NCI-H446 (cell line): Measurements from ENCODE around the gene RGS6.

Experiments used
- DNase-seq, 2 experiments: peaks; one replicate each; lab custom pipeline; 2025; lab: John Stamatoyannopoulos, UW

Gene RGS6

DNA sequence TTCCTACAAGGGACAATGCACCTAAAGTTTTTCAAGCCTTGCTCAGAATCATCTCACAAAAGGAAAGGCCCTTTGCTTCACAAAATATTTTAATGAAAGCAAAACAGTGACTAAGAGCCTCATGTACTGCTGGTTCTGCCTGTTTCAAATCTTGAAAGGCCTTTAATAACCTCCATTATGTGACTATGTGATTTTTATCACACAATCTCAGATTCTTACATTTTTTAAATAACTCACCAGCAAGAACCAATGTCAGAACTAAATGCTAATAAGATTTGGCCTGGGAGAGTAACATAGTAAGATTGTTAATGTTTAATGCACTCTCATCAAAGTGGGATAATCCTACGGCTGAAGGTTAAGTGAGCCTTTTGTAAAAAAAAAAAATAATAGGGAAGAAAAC, 378.9 kb downstream of the RGS6 start:
- no peak for DNase-seq

DNA sequence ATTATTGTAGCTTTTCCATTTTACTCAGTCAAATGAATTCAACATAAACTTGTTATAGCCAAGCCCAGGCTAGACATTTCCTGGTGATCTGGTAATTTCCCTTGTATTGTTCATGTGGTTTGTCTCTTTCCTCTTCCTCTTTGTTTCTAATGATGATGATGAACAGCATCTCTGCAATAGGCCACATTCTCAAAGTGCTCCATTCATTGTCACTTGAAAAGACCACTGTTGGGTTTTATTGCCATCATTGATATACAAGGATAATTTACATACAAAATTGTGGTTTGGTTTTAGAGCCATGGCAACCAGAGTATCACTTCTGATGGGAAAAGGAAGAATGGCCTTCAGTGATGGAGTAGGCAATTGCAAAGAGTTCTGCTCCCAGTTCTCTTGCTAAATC, 379.3 kb downstream of the RGS6 start:
- no peak for DNase-seq

DNA sequence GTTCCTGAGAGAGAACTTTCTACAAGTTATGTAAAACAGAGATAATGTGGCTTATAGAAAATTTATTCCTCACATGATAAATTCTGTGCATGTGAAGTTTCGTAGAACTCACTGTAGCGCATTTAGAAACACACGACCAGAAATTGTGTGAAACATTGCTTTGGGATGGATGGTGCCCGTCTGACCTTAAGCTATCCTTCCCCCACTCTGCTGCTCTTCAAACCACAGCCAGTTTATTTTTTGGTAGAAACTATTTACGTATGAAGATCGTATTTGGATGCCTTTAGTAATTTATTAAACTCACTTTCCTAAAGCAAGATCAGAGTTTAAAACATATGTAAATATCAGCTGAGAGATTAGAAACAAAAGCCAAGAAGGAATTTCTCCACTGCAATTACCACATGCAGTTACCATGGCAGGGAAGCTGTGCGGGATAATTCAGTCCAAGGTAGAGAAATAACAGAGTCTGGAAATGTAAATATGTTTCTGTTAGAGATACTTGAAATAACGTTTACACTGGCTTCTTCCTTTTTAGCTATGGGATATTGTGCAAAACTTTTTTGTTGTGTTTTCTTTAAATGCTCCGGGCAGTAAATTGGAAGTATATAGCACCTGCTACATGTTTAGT, 382.7 kb downstream of the RGS6 start:
- no peak for DNase-seq

DNA sequence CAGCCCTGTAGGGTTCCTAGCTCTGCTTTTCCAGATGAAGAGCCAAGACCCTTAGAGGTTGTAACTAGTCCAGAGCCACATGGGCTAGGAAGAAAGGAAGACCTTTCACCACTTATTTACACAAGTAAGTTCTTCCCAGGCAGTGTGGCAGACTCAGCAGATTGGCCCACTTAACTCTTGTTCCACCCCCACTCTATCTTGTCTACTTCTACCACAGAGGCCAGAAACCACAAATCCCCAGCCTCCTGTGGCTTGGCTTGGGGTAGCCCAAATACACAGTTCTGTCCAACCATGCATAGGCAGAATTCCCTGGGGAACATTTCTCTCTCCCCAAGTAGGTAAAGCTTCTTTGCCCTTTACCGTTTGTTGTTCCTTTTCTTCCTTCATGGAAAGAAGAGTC, 383.5 kb downstream of the RGS6 start:
- no peak for DNase-seq

DNA sequence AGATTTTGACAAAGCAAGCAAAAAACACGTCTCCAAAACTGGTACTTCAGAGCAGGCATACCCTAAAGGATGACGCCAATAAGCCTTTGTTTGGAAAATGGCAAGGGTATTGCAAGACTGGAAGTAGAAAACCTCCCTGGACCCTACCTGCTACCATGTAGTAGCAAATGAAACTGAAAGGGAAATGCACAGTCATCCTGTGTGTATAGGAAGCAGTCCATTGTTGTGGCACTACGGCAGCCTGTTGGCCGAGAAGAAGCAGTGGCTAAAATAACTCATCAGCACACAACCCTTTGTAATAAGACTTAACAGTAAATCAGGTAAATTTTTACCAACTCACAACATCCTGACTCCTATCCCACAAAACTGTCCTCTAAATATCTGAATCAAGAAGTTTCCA, 386.4 kb downstream of the RGS6 start:
- DNase-seq = no peak

DNA sequence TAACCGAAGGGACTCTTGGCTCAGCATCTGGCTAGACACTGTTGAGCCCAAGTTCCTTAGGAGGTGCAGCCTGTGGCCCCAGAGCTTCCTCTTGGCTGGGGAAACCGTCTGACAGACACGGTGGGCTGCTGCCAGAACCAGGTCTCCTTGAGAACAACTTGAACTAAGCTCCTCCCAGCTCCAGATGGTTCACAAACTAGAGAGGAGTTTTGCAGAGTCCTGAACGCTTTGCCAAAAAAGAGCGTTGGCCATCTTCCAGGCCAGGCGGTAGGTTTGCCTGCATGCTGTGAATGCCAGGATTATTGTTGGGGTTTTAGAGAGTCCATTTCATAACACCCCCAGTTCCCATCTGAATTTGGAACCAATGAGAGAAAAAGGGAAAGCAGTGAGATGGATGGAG, 399.8 kb downstream of the RGS6 start:
- peak; percentile 51 to 71 for DNase-seq

DNA sequence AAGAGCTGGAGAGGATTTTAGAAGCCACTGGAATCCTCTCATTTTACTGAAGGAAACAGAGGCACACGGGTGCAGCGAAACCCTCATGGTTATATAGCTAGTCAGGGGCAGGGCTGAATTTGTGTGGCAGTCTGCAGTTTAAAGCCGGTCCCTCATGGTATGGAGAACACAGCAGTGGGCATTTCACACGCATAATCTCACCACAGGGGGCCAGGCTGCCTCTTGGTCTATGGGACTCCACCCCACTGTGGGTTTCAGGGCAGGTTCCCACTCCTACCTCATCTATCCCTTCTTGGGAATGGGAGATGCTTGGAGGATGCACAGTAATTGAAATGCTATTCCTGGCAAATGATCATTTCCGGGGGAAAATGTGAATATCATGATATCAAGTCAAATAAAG, 400.6 kb downstream of the RGS6 start:
- no peak for DNase-seq

DNA sequence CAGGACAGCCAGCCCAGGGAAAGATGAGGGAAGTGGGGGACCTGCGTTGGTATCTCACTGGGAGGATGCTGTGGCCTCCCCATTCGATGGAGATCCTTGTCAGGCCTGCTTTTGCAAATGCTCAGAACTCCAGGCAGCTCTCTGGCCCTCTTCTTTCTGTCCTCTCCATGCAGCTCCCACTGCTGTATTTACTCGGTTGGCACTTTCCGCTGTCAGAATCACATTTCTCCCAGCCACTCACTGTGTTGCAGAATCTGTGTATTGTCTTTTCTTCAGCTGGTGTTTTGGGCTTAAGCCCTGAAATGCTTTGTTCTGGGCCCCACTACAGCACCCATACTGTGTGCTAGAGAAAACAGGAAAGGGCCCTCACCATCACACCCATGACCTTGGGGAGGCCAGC, 401.1 kb downstream of the RGS6 start:
- no peak for DNase-seq

DNA sequence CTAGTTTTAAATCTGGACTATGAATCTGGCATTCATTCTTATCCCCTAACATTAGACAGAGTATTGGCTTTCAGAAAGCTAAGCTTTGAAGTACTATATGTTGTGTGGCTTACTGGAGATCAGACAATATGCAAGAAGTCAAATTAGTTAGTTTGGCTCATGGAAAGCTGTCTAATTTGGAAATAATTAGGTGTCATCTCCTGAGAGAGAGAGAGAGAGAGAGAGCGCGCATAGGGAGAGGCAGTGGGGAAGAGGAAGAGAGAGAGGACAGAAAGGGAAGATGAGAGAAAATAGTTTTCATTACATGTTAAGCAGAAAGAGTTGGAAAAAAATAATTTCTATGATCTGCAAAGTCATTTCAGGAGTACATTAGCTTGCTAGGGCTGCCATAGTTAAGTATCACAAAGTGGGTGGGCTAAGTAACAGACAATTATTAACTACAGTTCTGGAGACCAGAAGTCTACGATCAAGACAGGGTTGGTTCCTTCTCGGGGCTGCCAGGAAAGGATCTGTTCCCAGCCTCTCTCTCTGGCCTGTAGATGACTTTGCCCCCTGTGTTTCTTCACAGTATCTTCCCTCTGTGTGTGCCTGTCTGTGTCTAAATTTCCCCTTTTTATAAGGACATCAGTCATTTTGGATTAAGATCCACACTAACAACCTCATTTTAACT, 404.2 kb downstream of the RGS6 start:
- DNase-seq = no peak

DNA sequence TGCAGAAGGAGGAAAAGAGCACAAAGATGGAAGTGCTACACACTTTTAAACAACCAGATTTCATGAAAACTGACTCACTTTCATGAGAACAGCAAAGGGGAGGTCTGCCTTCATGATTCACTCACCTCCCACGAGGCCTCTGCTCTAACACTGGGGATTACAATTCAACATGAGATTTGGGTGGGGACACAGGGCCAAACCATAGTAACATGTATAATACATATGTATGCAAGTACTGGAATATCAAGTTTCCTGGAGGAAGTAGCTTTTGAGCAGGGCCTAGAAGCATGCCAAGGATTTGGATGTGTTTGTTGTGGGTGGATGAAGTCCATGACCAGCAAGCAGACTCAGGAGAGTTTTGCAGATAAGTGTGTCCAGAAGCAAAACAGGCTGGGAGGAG, 409.0 kb downstream of the RGS6 start:
- DNase-seq = no peak

DNA sequence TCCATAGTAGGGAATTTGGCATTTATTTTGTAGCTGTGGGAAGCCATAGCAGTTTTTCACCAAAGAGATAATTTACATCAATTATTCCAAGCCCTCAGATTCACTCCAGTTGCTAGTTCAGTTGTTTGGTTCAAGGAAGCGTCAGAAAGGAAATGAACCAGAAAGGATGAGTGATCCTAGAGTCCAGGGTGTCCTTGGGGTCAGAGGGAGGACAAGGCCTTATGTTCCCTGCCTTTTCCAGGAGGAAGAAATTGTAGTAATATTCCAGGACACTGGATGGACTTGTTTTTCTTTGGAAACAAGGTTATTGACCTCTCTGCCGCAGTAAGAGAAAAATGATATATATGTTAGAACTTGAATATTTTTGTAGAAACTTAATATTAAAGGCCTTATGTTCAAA, 409.5 kb downstream of the RGS6 start:
- no peak for DNase-seq

DNA sequence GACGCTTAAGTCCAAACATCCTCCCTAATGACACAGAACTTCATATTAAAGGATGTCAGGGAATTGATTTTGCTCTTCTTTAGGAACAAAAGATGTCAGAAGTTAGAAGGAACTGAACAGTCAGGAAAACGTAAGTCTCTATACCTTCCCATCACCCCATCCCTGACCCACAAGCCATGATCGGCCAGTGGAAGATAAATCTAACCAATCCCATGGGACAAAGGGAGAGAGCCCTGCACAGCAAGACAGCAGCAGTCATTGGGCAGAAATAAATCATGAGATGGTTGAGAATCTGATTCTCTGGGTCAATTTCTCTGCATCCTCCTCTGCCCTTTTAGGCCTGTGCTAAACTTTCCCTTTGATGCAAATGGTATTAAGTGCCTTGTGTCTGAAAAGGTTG, 414.9 kb downstream of the RGS6 start:
- DNase-seq = no peak

DNA sequence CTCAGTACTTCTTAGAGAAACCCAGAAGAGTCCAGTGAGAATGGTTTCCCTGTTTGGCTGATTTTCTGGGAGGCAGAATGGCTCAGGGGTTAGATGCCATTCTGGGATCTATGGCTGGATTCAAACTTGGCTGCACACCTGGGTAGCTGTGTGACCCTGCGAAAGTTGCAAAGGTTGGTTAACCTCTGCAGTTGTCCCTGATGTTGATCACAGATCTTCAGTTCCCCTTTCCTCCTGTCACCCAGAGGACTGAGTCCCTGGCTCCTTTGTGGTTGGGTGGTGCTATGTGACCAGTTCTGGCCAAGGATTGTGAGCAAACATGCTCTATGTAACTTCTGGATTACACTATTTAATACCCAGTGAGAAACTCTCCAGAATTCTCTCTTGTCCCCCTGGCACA, 418.0 kb downstream of the RGS6 start:
- no peak for DNase-seq

DNA sequence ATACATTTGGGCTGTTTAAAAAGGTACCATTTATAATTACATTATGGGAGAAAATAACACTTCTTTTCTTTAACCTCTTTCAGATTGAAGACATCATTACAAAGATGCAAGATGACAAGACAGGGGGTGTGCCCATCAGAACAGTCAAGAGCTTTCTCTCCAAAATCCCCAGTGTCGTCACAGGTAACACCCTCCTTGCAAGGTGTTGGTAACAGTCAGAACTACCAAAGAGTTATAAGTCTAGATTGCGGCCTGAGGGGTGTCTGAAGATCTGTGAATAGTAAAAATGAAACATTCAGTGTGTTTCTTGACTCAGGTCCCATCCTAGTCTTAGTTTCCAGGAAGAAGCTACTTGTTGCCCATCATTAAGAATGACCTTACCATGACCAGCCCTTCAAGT, 419.8 kb downstream of the RGS6 start:
- DNase-seq = no peak

DNA sequence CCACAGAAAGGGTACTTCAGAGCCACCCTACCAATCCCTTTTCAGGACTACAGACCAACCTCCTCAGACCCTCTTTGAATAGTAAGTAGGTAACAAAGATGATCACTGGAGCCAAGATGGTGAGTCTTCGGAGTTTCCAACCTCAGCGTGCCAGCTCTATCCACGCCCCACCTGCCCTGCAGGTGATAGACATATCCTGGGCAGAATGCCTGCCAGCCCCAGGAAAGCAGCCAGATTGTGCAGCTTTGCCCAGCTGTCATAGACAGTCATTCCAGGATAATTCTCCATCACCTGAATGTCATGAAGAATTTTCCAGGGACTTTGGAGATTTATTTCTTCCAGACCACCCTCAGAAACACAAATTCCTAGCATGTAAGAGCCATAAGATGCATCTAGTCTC, 434.4 kb downstream of the RGS6 start:
- no peak for DNase-seq

DNA sequence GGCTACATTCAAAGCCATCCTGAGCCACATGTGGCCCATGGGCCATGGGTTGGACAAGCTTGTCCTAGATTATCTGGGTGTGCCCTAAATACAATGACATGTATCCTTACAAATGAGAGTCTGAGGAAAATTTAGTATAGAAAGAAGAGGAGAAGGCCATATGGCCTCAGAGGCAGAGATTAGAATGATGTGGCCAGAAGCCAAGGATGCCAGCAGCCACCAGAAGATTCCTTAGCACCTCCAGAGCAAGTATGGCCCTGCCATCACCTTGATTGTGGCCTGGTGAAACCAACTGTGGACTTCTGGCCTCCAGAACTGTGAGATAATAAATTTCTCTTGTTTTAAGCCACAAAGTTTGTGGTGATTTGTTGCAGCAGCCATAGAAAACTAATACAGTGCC, 436.9 kb downstream of the RGS6 start:
- no peak for DNase-seq

DNA sequence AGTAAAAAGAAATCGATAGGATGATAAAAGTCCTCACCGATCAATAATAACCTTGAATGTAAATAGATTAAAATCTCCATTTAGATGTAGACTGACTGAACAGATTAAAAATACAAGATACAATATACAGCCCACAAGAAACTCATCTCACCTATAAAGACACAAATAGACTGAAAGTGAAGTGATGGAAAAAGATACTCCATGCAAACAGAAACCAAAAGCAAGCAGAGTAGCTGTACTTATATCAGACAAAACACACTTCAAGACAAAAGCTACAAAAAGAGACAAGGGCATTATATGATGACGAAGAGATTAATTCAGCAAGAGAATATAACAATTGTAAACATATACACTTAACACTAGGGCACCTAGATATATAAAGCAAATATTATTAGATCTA, 444.8 kb downstream of the RGS6 start:
- DNase-seq = no peak

DNA sequence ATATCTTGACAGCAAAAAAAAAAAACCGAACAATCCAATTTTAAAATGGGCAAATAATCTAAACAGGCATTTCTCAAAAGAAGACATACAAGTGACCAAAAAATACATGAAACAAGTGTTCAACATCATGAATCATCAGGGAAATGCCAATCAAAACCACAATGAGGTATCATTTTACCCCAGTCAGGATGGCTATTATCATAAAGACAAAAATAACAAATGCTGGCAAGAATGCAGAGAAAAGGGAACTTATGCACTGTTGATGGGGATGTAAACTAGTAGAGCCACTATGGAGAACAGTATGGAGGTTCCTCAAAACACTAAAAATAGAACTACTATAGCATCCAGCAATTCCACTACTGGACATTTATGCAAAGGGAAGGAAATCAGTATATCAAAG, 448.2 kb downstream of the RGS6 start:
- DNase-seq = no peak

DNA sequence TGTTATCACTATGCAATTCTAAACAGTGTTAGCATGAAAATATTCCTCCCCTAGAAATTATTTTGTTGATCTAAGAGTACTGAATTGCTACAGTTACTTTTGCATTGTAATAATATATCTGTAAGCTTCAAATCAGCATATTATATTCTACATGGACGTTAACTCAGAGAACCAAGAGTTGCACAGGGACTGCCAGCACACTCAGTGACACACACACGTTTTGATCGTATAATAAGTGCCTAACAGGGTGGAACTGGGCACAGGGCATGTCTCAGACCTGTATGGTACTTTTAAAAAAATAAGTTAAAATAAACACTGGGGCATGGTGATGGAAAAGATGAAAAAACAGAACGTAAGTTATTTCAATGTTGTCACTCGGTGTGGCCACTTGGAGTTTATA, 451.6 kb downstream of the RGS6 start:
- DNase-seq = no peak

DNA sequence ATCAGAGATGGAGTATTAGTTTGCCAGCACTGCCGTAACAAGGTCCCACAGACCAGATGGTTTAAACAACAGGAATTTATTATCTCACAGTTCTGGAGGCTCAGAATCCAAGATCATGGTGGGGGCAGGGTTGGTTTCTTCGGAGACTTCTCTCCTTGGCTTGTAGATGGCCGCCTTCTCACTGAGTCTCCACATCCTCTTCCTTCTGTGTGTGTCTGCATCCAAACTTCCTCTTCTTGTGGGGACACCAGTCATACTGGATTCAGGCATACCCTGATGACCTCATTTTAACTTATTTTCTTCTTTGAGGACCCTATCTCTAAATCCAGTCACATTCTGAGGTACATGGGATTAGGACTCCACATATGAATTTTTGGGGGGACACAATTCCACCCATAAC, 455.5 kb downstream of the RGS6 start:
- DNase-seq = no peak

DNA sequence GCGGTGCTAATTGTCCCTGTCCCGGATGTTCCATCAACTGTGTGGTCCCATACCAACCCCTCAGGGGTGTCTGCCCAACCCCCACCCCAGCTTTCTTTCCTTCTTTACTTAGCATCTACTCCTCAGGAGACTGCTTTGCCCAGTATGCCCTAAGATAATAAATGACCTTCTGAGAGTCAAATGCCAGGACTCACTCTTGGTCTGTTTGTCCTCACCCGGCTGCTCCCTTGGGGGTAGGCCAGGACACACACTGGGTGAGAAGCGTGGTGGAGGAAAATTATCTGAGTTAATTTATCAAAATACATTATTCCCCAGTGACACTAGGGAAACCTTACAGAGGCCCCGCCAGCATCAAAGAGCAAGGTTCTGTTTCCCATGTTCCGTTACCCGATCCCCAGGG, 457.0 kb downstream of the RGS6 start:
- DNase-seq = no peak

DNA sequence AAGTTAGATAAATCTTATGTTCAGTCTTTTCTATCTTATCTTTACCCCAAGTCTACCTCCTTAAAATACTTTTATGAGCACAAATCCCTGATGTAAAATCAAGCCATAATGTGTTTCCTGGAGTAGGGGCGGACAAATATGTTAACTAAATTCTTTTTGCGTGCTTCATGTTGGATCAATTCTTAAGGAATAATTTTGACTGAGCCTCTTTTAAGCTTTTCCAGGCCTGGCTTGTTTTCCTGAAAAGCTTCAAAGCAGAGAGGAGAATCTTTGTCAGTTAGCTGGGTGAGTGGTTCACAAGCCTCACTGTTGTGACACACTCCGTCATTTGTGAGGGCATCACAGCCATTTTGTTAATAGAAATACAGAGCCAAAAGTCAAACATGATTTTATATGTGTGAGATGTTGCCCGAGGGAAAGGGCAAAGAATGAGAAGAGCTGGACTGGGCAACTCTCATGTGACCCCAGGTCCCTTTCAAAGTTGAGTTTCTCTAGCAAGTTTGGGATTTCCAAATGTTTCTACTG, 468.9 kb downstream of the RGS6 start:
- DNase-seq = no peak

DNA sequence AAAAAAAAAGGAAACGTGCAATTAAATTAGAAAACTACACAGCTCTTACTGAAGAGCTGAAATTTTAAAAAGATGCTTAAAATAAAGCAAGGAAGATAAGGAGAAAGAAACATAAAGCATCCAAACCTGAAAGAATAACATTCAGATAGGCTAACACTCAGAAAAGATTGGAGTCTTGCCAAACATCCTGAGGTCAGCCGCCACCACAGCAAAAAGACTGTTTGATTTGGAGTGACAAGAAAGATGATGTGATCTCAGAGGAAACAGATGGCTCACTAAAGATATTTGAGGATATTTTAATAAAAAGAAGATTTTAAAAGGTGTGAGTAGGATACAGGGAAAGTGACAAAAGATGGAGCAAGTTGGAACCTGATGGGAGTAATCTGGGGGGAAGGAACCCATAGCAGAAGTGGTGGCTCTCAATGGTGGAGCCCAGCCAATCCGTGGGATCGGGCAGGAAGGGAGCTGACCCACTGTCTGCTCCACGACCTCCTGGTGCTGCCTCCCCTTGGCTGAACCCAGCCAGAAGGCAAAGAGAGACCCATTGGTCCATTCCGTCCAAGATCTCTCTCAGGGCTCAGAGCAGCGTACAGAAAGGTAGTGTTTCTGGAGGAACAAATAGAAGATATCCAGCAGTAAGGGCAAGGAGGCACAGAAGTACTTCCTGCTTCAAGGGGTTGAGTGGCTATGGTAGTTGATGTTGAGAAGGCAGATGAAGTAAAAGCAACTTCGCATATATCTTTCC, 469.6 kb downstream of the RGS6 start:
- DNase-seq = peak in 1 of 2 experiments; percentile 4
